ES-I3 (cell line): ENCODE data around the gene LSM2.
A peak's percentile ranks its signal among the peaks of the same experiment; 100 is the strongest.
"Not testable (repeated sequence)": the region's sequence is repeated elsewhere in the genome, so short reads cannot be mapped to it uniquely, and the experiment has no call there.

Source experiments
- H3K36me3 ChIP-seq: 2 replicates; pipeline ENCODE4 v1.6.1; 2013; ENCODE audit warnings: mild to moderate bottlenecking, low read length, control low read depth, moderate library complexity; ENCODE audit not compliant: insufficient read depth
- H3K4me1 ChIP-seq: 2 replicates; pipeline ENCODE4 v1.6.1; 2013; ENCODE audit warnings: mild to moderate bottlenecking, control low read depth, low read length; ENCODE audit not compliant: insufficient read depth
- H3K9ac ChIP-seq: 2 replicates; pipeline ENCODE4 v1.6.1; 2013; ENCODE audit warnings: low read depth, mild to moderate bottlenecking, low read length, moderate library complexity
- H3K9me3 ChIP-seq: 2 replicates; pipeline ENCODE4 v1.6.1; 2013; ENCODE audit warnings: mild to moderate bottlenecking, low read length, moderate library complexity; ENCODE audit not compliant: control insufficient read depth, insufficient read depth

The LSM2 gene

DNA sequence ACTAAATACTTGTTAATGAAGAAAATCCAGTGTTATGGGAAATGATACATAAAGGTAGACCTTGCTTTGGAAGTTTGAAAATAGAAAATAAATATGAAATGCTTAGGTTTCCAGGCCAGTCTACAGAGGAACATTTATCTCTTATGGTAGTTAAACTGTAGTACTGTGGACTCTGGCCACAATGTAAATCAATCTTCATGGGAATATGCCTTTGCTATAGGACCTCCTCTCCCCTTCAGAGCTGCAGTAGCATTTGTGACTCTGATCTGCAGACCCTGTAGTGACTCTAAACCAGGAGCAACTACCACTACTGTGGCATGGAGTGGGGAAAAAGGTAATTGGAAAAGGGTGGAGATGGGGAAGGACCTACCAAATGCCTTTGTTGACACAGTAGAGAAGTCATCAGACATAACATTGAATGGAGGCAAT lies 13.1 kb upstream of the LSM2 start:
- no peak overlapping the region for H3K9ac ChIP-seq
- 0 out of 2 replicates have a peak, but pooled peaks cover 3% of the 10 kb centered on the region for H3K4me1 ChIP-seq
- no peaks in the 10 kb centered on the region for H3K36me3 ChIP-seq
- H3K9me3 ChIP-seq = no peaks in the 10 kb centered on the region

DNA sequence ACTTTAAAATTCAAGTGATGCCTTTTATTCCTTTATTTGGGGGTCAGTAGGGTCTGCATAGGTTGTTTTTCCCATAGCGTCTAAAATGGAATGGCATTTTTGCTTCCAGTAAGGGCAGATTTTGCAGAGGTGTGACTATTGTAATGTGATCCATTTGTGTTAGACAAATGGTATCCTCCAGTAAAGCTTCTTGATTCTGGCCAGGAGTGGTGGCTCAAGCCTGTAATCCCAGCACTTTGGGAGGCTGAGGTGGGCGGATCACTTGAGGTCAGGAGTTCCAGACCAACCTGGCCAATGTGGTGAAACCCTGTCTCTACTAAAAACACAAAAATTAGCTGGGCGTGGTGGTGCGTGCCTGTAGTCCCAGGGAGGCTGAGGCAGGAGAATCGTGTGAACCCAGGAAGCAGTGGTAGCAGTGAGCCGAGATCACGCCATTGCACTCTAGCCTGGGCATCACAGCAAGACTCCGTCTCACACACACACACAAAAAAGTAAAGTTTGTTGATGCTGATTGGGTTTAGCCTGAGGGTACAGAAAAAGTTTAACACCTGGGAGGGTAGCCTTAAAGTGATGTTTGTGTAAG lies 11.3 kb upstream of the LSM2 start:
- H3K36me3 ChIP-seq, H3K4me1 ChIP-seq, H3K9me3 ChIP-seq, H3K9ac ChIP-seq: not testable (repeated sequence)

DNA sequence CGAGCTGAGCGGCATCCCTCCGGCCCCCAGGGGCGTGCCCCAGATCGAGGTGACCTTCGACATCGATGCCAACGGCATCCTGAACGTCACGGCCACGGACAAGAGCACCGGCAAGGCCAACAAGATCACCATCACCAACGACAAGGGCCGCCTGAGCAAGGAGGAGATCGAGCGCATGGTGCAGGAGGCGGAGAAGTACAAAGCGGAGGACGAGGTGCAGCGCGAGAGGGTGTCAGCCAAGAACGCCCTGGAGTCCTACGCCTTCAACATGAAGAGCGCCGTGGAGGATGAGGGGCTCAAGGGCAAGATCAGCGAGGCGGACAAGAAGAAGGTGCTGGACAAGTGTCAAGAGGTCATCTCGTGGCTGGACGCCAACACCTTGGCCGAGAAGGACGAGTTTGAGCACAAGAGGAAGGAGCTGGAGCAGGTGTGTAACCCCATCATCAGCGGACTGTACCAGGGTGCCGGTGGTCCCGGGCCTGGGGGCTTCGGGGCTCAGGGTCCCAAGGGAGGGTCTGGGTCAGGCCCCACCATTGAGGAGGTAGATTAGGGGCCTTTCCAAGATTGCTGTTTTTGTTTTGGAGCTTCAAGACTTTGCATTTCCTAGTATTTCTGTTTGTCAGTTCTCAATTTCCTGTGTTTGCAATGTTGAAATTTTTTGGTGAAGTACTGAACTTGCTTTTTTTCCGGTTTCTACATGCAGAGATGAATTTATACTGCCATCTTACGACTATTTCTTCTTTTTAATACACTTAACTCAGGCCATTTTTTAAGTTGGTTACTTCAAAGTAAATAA lies 10.6 kb upstream of the LSM2 start:
- peak overlapping the region; percentile 21; the same call in 1 of the 2 replicates for H3K9ac ChIP-seq
- not testable (repeated sequence) for H3K4me1 ChIP-seq, H3K9me3 ChIP-seq, H3K36me3 ChIP-seq

DNA sequence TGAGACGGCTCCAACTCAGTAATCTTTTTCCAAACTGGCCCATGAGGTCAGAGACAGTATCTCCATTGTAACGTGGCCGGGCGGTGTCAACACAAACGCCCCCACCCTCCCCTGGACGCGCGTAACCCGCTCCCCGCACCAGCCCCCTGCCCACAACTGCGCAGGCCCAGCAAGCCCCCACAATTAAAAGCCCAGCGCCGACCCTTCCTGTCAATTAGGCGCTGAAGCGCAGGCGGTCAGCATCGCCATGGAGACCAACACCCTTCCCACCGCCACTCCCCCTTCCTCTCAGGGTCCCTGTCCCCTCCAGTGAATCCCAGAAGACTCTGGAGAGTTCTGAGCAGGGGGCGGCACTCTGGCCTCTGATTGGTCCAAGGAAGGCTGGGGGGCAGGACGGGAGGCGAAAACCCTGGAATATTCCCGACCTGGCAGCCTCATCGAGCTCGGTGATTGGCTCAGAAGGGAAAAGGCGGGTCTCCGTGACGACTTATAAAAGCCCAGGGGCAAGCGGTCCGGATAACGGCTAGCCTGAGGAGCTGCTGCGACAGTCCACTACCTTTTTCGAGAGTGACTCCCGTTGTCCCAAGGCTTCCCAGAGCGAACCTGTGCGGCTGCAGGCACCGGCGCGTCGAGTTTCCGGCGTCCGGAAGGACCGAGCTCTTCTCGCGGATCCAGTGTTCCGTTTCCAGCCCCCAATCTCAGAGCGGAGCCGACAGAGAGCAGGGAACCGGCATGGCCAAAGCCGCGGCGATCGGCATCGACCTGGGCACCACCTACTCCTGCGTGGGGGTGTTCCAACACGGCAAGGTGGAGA lies 8.5 kb upstream of the LSM2 start, which contains the start of the genes HSPA1A and HSPA1L:
TSS of gene HSPA1A (plus strand) at position 519 of the 814 bp plus-strand sequence. CDS start at position 733, 214 bp downstream.
TSS of gene HSPA1L (minus strand) at position 259 of the 814 bp plus-strand sequence. CDS start 3,311 bp downstream, outside the sequence.
- Histone ChIP-seq H3K9ac (peak within 1 kb of the TSS; percentile 79), H3K36me3 (no peaks in the 10 kb centered on the region)

DNA sequence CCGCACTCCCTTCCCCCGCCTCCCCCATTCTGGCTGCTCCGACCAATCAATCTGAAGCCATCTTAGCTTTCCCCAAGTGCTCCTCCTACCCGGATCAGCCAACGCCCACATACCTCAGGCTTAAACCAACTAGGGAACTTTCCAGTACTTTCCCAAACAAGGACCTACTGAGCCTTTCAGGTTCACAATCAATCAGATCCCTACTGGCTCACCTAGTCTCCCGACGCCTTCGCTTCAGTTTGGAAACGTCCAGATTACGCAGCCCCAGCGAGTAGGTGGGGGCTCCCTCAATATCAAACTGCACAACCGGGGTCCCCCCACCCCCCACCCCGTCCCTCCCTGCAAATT lies 7.9 kb upstream of the LSM2 start:
- H3K9me3 ChIP-seq = no peaks in the 10 kb centered on the region
- peak overlapping the region; percentile 79; the same call in 1 of the 2 replicates for H3K9ac ChIP-seq
- H3K36me3 ChIP-seq = no peaks in the 10 kb centered on the region
- 0 out of 2 replicates have a peak, but pooled peaks cover 3% of the 10 kb centered on the region for H3K4me1 ChIP-seq

More for the DNA sequence above, 8.5 kb upstream of the LSM2 start, which contains the start of the genes HSPA1A and HSPA1L:
- Histone ChIP-seq H3K4me1 (0 out of 2 replicates have a peak, but pooled peaks cover 3% of the 10 kb centered on the region), H3K9me3 (no peaks in the 10 kb centered on the region)

DNA sequence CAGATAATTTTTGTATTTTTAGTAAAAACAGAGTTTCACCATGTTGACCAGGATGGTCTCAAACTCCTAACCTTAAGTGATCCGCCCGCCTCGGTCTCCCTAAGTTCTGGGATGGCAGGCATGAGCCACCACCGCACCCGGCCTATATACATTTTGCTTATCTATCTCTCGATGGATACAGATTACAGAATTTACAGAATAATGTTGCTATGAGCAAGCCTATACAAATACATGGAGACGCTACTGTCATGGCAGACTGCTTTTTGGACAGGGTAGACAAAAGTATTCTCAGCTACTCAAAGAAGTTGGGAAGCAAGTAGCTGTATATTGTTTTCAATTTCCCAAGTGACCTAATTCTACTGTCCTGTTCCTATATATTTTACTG lies 6.7 kb upstream of the LSM2 start:
- Histone ChIP-seq H3K36me3 (no peaks in the 10 kb centered on the region), H3K9me3 (no peaks in the 10 kb centered on the region), H3K9ac (peak overlapping the region; percentile 62), H3K4me1 (0 out of 2 replicates have a peak, but pooled peaks cover 3% of the 10 kb centered on the region)

DNA sequence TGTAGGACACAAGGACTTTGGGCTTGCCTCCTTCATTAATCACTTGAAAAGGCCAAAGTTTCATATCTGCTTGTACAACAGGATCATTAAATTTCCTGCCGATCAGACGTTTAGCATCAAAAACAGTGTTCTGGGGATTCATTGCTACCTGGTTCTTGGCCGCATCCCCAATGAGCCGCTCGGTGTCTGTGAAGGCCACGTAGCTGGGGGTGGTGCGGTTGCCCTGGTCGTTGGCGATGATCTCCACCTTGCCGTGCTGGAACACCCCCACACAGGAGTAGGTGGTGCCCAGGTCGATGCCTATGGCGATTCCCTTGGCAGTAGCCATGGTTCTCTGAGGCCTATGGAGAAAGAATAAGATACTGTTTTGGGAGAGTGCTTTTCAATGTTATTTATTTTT lies 4.9 kb upstream of the LSM2 start:
- H3K9me3 ChIP-seq = no peaks in the 10 kb centered on the region
- H3K4me1 ChIP-seq = no peaks in the 10 kb centered on the region
- no peak overlapping the region for H3K9ac ChIP-seq
- no peaks in the 10 kb centered on the region for H3K36me3 ChIP-seq

DNA sequence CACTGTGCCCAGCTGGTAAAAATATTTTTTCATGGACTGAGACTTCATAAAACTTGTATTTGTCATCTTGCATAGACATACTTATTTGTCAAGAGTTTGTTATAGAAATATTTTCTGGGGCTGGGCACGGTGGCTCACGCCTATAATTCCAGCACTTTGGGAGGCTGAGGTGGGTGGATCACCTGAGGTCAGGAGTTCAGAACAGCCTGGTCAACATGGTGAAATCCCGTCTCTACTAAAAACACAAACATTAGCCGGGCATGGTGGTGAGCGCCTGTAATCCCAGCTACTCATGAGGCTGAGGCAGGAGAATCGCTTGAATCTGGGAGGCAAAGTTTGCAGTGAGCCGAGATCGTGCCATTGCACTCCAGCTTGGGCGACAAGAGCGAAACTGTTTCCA lies 1.8 kb upstream of the LSM2 start:
- H3K4me1 ChIP-seq, H3K9ac ChIP-seq, H3K9me3 ChIP-seq, H3K36me3 ChIP-seq: not testable (repeated sequence)

DNA sequence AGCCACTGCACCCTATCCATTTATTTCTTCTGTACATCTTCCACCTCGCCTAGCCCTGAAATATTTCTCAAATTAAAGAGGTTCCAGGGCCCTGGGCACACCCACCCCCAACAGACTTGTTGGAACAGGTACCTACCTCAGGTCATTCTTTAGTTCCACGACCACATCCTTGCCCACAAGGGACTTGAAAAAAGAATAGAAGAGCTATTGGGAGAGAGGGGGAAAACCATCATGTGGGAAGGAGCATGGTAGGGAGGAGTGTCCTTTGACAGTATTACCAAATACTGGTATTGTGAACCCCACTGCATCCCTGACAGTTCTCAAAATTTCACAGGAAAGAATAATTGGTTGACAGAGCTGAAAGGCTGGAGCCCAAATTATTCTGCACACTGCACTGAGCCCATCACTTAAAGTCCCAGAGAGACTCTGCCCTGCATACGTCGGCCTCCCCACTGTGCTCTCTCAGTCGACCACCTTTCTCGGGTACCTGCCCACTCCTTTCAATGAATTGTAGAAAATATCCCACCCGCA lies 762 bp downstream of the LSM2 start:
- no peaks in the 10 kb centered on the region for H3K4me1 ChIP-seq
- H3K36me3 ChIP-seq = no peaks in the 10 kb centered on the region

DNA sequence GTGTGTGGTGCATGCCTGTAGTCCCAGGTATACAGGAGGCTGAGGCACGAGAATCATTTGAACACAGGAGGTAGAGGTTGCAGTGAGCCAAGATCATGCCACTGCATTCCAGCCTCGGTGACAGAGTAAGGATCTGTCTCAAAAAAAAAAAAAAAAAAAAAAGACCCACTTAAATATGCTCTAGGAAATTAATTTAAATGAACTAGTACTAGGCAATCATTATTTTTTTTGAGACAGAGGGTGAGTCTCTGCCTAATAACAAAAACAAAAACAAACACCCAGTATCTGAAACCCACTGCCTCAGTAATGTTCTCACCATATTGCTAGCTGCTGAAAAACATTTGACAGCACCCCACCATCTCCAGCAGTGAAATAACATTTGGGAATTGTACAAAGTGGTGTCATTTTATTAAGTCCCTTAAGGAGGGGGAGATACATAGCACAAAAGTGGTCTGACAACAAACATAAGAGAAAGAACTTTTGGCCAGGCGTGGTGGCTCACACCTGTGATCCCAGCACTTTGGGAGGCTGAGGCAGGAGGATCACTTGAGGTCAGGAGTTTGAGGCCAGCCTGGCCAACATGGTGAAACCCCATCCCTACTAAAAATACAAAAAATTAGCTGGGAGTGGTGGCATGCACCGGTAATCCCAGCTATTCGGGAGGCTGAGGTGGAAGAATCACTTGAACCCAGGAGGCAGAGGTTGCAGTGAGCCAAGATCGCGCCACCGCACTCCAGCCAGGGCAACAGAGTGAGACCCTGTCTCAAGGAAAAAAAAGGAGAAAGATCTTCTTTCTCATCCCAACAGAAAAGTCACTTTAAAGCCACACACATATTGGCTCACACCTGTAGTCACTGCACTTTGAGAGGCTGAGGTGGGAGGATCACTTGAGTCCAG lies 5.5 kb downstream of the LSM2 start:
- H3K9me3 ChIP-seq, H3K9ac ChIP-seq, H3K36me3 ChIP-seq, H3K4me1 ChIP-seq: not testable (repeated sequence)

More for the DNA sequence above, 762 bp downstream of the LSM2 start:
- peak overlapping the region; percentile 84 for H3K9ac ChIP-seq
- H3K9me3 ChIP-seq = no peaks in the 10 kb centered on the region

DNA sequence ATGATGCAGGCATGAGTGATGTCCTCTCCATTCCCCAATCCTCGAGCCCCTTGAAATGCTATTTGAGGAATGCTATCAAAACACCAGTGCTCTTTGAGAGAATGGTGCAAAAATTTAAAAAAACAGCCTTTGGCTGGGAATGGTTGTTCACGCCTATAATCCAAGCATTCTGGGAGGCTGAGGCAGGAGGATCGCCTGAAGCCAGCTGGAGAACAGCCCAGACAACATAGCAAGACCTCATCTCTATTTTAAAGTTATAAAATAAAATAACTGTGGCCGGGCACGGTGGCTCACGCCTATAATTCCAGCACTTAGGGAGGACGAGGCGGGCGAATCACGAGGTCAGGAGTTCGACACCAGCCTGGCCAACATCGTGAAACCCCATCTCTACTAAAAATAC lies 7.0 kb downstream of the LSM2 start:
- no peaks in the 10 kb centered on the region for H3K36me3 ChIP-seq
- H3K9ac ChIP-seq = no peak overlapping the region
- no peaks in the 10 kb centered on the region for H3K4me1 ChIP-seq
- no peaks in the 10 kb centered on the region for H3K9me3 ChIP-seq

DNA sequence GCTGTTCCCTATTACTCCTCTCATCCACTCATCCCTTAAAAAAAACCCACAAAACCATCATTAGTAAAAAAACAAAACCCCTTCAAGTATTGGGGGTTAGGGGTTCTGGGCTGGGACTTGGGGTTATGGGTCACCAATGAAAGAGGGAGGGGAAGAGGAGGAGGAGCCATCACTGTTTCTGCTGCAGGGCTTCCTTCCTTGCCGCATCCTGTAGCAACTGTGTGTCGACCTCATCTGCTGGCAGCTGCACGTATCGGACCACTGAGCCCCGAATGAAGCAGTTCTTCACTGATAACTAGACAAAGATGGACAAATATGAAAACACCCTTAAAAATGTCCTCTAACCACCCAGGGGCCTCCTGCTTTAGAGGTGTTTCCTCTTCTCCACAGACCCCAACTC lies 9.2 kb downstream of the LSM2 start:
- no peaks in the 10 kb centered on the region for H3K9me3 ChIP-seq
- H3K9ac ChIP-seq = no peak overlapping the region
- H3K36me3 ChIP-seq = no peaks in the 10 kb centered on the region

DNA sequence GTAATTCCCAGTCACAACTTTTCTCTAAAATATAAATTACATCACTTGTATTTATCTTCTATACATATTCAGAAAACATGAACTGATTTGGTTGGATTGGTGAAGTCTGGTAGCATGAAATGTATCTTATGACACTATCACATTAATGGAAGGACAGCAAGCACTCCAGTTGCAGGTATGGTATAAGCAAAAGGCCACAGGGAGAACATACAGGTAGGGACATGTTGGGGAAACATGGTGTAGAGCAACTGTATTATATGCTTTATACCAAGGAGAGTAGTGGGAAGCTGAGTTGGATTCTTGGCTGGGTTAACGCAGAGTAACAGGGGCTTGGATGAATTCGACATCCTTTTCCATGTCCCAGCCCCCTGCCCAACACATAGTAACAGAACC lies 9.8 kb downstream of the LSM2 start:
- no peaks in the 10 kb centered on the region for H3K9me3 ChIP-seq
- peaks cover 4% of the 10 kb centered on the region for H3K4me1 ChIP-seq
- H3K36me3 ChIP-seq = no peaks in the 10 kb centered on the region
- H3K9ac ChIP-seq = no peak overlapping the region

More for the DNA sequence above, 9.2 kb downstream of the LSM2 start:
- H3K4me1 ChIP-seq = peaks cover 4% of the 10 kb centered on the region
